HG02678 (cell line): Measurements from ENCODE around the gene SRGAP2C.
A peak's percentile ranks its signal among the peaks of the same experiment; 100 is the strongest.
"Not testable (repeated sequence)": the region's sequence is repeated elsewhere in the genome, so short reads cannot be mapped to it uniquely, and the experiment has no call there.

Experiments used
- ATAC-seq: cut with Tn5 transposase; IDR thresholded peaks from one replicate; pipeline ENCODE4 v1.9.1; 2021; ENCODE audit warnings: mild to moderate bottlenecking, moderate library complexity; ENCODE audit not compliant: unreplicated experiment

Gene SRGAP2C

DNA sequence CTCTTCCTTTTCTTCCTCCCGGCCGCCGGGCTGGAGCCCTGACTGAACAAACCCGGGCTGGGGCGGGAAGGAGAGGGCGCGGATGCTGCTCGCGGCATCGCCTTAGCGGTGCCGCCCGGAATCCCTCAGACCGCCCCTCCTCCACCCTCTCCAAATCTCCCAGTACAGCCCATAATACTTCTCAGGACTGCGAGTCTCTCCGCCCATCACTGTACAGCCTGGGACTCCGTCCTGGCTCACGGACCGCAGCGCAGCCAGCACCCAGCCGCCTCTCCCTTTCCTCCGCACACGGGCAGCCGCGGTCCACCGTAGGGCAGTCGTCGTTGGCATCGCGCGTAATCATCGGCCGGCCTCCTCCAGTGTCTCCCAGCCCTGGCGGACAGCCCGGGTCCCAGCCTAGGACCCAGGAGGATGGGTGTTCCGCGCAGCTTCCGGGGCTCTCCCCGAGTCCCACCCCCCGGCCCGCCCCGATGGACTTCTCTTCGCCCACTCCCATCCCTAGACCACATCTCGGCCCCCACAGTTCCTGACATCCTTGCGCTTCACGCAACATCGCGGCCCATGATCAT, 449 bp downstream of the SRGAP2C start:
- ATAC-seq: not testable (repeated sequence)

DNA sequence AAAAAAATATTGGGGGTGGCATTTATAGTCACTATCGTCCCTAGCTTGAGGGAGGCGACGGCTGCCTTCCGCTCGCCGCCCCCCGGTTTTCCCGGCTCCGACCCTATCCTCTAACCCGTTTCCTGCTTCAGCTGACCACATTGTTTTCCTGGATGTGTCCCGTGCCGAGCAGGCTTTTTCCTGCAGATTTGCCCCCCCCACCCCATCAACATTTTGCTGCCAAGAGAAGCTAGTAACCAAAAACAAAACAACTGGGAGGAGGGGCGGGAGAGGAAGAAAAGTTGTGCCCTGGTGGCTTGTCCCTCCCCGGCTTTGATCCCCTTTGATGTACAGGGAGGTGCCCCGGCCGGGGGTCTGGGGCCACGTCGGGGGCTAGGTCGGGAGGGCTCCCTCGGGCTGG, 1.4 kb downstream of the SRGAP2C start:
- ATAC-seq: not testable (repeated sequence)

DNA sequence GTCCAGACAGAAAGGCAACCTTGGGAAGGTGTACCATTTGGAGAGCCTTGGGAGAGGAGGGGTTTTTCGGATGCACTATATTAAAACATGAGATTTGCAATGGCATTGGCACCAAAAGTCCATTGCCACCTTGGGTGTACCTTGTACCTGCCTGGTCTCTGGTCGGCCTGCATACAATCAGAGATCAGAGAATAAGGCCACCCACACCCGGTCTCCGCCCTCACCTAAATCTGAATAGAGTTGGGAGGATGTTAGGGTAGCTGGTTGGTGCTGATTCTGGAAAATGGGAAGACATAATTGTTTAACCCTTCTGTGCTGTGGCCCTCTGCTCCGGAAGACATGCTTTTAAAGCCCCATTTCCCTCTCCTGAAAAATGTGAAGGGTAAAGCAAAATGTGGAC, 3.1 kb downstream of the SRGAP2C start:
- ATAC-seq: not testable (repeated sequence)

DNA sequence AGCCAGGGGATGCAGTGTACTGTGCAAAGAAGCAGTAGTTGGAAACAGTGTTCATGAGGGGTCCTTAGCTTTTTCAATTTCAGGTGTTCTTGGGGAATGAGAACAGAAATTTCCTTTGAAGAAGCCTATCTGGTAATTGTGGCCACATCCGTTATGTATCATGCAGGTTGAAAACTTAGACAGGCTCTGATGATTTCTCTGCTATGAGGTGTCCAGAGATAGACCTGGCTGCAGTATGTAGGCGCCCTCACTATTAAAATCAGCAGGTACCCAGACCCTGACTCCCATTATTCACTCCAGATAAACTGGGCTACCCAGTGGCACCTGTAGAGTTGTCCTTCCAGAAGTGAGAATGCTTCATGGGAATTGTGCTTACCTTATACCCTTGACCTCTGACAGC, 7.7 kb downstream of the SRGAP2C start:
- ATAC-seq: not testable (repeated sequence)

DNA sequence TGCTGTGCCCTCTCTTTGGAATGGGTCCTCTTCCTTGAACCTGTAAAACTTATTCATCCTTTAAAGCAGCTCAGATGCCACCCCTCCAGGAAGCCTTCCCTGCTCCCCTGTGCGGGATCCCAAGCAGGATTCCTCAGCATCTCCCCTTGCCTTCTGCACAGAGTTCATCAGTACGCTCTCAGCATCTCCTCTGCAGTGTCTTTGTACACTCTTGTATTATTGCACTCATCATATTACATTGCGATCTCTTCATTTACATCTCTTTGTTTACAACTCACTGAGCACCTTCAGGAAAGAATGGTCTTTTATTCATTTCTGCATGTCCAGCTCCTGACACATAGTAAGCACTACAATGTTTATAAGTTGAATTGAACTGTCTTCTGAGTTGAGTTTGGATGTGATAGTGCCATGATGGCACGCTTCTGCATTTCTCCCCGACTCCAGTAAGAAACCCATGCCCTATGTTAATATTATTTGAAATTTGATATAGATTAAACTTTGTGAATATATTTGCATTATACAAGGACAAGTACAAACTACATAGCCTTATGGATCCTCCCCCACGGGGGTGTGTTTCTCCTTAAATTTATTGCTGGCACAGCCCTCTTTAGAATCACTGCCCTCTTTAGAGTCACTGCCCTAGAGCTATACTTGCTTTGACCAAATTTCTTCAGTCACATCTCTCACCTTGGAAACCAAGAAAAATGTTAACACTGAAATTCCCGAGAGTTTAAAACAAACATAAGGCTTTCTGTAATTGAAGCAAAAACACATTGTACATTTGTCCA, 12.5 kb downstream of the SRGAP2C start:
- ATAC-seq: not testable (repeated sequence)

DNA sequence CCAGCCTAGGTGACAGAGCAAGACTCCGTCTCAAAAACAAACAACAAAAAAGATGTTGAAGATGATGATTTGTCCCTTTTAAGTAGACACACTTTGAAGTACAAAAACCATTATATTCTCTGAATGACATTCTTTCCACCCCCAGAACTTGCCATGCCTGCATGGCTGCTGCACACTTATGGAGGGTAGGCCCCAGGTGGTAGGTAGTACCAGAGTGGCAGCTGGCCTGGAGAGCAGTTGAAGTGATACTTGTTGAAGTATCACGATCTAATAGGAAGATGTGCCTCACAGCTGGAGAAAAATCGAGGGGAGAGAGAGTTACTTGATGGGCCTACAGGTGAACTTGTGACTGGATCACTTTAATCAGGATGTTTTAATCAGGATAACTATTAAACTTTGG, 15.0 kb downstream of the SRGAP2C start:
- not testable (repeated sequence) for ATAC-seq

DNA sequence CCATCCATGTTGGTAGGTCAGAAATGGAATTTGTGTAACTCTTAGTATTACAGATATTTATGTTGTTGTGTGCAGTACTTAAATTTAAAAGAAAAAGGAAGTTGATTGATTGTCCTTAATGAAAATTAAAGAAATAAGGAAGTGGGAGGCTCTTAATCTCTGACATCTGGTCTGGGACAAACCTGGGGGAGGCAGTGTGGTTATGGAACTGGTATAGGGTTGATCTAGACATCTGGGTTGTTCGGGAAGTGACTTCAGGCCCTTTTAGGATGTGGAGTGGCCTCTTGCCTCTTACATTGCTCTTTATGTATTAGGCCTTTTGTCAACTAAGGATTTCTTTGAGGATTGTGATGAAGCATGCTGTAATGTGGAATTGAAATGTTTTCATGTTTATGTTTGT, 15.5 kb downstream of the SRGAP2C start:
- ATAC-seq: not testable (repeated sequence)

DNA sequence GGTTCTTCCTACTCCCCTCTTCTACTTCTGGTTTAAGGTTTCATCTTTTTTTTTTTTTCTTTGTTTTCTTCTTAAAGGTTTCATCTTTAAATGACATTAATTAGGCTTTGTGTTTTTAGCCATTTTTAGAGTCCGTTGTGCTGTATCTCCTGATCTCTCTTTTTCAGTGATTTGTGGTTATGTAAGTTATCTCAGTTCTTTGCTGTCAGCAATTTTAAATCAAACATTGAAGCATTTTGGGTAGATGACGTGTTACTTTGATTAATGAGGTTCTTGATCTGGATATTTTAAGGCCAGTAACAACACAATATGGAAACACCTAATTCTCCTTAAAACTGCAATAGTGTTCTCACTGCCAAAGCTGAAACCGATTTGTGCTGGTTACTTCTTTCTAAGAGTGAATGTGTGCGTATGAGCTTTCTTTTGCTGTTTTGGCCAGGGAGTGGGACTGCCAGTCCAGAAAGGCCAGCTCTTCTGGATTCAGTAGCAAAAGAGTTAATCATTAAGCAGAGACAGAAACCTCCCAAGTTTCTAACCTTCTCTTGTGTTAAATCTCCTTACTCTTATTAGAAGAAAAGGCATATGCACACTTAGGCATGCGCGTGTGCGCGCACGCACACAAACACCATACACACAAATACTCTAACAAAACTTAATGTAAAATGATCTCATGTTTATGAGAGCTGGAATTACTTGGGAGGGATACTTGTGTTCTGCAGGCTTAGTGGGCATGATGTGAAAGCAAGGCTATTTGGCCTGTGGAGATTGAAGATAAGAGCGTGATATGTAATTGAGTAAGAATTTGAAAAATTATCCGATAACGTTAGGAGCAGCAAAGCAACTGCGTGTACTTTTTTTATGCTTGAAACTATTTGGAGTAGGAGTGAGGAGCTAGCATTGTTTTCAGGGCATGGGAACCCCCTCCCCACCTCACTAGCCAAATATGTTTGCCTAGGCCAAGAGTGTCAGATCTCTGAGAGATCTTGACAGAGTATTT, 16.5 kb downstream of the SRGAP2C start:
- ATAC-seq: not testable (repeated sequence)

DNA sequence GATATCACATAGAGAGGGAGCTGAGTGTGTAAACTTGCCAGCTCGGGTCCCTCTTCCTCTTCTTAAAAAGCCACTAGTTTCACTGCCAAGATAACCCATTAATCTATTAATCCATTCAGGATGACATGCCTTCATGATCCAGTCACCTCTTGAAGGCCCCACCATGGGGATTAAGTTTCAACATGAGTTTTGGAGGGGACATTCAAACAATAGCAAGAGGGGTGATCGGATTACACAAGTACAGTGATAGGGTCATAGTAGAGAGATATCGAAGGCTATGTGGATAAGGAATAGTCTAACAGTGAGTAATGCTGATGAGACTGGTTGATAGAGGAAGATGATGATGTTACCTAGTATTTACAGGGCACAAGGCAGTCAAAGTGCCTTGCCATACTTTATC, 18.2 kb downstream of the SRGAP2C start:
- ATAC-seq: not testable (repeated sequence)

DNA sequence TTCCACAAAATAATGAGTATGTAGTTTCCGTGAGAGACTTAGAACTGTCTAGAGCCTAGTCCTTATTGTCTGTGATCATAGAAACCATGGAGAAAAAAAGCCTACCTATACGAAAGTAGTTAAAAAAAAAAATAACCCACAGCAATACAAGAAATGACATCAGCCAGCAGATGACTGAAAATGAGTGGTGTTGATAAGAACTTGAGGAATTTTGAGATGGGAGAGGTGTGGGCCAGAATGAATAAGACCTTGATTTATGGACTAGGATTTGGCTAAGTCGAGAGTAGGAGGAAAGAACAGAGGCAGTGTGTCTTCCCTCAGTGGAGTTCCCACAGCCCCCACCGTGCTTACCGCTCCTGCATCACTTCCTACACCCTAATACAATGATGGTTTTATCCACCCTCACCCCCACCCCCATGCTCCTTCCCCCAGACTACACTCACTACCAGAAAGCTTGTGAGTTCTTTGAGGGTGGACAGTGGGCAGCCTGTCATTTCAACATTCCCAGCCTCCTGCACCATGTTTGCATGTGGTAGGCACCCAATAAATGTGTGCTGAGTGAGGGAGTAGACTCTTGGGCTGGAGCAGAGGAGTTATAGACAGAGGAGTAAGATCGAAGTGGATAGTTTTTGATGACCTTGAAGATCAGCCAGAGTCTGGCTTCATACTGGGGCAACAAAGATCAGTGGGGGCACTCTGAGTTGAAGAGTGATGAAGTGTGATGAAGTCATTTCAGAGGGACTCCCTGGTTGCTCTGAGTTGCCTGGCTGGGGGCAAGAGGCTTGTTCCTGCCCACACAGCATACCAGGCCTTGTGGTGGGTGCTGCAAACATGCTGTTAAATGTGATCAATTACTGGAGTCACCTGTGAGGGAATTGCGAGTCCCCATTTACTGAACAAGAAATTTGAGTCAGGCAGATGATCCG, 21.3 kb downstream of the SRGAP2C start:
- ATAC-seq: not testable (repeated sequence)

DNA sequence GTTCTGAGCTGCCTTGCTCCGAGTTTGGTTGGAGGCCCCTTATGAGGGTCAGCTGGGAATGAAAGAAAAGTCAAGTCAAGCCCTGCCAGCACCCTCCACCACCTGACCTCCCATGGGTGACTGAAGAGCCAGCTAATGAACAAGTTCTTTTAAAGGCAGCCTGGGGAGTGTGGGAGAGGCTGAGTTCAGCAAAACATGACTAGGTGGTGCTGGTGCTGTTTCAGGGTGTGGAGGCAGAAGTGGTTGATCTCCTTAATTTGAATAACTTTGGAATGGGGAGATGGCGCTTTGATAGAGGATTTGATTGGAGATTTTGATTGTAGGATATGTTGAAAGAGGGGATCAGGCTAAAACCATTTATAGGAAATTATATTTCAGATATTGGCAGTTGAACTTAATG, 22.6 kb downstream of the SRGAP2C start:
- ATAC-seq: not testable (repeated sequence)

DNA sequence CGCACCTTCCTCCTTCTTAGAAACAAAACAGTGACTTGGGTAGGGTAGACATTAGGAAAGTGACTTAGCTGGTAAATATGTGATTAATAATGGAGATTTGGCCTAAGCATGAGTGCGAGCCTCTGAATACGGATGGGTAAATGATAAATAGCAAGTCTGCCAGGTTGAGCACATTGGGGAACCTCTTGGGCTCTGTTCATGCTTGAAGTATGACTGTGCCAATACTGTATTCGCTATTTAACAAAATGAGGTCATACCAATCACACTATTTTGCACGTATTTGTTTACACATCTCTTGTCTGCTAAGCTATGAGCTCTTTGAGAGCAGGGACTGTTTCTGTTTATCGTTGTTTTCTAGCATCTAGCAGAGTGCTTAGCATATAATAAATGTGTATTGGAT, 23.6 kb downstream of the SRGAP2C start:
- not testable (repeated sequence) for ATAC-seq

DNA sequence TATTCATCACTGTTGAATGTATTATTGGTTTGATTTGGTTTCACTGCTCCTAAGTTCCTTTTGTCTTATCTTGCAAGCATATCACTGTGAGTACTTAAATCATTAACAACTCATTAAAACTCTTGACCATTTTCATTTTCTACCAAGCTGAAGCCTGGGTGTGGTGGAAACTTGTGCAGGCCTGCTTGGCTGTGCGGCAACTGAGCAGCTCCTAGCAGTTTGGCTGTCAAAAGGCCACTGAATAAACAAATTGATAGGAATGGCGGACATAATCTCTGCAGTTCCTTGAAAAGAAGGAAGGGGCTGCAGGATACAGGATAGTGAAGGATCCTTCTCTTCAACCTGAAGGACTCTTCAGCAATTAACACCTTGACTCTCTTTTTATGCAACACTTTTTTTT, 26.0 kb downstream of the SRGAP2C start:
- not testable (repeated sequence) for ATAC-seq

DNA sequence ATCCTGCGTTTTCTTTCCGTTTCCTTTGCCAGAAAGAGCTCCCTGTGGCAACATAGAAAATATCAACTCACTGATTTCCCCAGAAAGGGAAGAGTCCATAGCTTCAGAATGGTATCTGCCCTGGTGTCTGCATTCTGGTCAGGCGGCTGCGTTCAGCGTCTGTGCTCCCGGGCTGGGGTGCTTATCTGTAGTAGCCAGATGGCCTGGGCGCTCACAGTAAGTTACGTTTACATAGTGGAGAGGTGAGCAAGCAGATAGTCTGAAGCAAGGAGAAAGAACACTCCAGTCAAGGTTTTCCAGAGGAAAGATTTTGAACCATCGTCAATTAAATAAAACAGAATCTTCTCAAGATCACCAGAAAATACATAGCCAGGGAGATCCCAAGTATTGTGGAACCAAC, 28.7 kb downstream of the SRGAP2C start:
- ATAC-seq: not testable (repeated sequence)

DNA sequence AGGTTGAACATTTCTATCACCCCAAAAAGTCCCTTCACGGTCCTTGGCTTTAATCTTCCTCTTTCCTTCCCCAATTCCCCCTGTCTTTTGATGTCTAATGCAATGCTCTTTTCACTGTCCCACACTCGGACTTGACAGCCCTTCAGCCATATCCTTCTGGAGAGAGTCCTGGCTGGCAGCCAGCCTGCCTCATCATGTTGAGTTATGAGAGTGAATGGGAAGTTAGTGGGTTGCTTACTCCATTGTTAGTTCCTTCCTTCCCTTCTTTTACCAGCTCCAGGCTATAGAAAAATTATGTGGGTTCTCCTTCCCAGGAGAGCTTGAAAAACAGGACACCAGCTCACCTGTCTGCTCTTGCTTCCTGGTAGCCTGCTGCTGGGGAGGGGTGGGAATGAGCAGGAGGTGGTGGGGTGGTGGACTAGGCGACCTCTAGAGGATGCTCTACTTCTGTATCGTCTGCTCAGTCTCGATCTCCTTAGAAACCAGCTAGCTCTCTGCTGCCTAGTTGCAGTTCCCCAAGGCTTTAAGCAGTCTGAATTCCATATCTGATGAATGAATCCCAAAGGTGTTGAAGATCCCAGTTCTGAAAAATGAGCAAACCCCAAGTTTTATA, 29.9 kb downstream of the SRGAP2C start:
- not testable (repeated sequence) for ATAC-seq

DNA sequence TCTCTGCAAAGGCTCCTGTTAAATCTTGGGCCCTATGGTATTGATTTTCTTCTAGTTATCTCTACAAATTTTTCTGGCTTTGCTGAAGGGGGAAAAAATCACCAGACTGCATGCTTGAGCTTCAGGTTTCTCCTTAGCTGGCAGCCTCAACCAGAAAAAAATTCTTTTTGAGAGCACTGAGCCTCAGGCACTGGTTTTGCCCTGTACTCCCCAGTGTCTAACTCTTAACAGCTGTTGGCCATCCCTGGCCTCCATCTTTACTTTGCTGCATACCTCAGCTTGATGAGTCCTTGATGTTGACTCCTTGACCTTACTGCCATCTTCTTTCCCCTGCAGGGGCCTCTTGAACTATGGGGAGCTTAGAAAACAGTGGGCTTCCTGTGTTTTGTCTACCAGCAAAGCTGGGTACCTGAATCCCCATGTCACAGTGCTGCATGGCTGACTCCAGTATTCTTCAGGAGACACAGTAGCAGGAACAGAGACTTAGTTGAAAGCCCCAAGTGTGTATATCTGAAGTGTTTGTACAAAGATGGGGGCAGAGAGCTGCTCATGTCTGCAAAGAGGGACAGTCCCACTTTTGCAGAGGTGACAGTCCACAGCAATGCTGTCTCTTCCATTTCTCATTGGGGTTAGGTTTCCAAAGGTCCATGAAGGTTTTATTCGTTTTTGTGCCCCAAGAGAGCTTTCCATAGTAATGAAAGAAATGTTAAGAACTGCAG, 31.1 kb downstream of the SRGAP2C start:
- ATAC-seq: not testable (repeated sequence)

DNA sequence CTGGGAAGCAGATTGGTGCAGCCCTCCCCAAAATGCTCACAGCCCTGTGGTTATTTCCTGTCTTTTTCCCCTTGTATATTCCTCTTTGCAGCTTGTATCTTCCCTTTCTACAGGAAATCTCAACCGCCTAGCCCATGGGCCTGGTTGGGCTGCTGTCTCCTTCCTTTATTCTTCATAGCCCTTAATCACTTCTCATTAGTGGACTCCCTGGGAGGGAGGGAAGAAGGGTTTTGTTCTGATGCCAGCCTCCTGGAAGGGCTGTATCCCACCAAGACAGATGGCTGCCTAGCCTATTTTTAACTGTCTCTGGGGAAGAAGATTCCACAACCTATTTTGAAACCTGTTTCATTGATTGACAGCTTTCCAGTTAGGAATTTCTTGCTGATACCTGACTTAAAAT, 31.9 kb downstream of the SRGAP2C start:
- not testable (repeated sequence) for ATAC-seq

DNA sequence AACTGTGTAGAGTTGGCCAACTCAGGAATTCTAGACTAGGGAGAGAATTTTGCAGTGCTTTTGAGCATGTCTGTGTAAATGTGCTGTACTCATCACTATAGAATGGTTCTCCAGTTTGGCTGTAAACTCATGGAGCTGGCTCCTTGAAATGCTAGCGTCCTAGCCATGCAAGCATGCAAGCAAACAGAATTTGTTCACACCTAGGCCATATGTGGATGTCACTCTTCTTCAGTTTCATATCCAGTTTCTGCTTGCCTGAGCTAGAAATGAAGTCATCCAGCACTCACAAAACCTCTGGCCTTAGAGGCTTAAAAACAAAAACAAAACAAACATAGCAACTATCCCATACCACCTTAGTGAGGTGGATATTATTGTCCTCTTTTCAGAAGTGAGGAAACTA, 37.0 kb downstream of the SRGAP2C start:
- peak; percentile 38 for ATAC-seq

DNA sequence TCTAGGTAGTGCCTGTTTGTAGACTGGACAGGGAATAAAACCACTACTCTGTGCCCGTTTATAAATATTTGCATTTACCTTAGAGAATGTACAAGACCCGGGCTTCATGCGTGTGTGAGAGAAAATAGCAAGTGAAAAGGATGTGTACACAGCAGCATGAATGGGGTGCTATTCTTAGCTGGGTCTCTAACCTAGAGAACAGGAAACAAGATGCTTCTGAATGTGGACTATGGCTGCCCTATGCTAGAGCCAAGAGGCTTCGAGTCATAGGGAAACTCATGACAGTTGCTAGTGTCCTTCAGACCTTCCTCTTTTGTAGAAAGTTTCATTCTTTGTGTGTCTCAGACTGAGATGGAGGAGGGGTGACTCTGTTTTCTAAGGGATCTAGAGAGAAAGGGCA, 39.9 kb downstream of the SRGAP2C start:
- peak; percentile 99 for ATAC-seq
